Inflammatory macrophage (primary cell): ENCODE data around the gene TOLLIP.
A peak's percentile ranks its signal among the peaks of the same experiment; 100 is the strongest.

Source experiments
- DNase-seq, 2 donors: peaks; one replicate each; pipeline ENCODE4 v3.0.0-alpha.2; 2020 to 2022

Gene TOLLIP

DNA sequence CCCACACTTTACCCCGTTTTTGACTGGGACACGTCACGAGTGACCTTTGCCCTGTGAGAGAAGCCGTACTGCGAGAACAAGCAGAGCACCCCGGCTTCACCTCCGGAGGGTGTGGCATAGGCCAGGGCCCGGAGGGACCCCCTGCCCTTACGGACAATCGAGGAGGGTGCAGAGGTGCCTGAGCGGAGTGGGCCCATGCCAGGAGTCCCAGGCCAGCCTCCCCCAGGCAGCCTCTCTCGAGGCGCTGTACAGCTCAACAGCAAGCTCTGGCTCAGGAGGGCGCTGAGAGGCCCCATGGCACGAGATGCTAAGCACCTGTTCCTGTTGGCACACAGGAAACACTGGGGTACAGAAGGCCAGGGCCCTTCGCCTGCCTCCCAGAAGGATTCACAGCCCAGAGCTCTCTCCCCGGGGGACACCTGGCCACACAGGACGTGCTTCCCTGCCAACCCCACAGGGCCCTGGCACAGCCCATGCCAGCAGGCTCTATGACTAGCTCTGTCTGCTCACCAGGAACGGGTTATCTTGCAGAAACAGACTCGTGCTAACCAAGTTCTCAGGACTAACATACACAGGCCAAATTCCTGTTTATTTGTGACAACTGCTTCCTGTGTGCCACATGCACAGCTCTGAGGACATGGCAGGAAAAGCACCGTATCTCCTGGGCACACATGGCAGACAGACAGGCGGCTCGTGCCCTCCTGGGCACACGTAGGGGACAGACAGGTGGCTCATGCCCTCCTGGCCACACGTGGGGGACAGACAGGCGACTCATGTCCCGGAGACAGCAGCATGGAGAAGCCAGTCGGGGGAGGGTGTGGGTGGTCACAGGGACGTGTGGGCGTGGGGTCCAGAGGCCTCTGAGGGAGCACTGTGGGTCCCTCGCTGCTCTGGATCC lies 11.6 kb downstream of the TOLLIP start:
- no peak for DNase-seq

DNA sequence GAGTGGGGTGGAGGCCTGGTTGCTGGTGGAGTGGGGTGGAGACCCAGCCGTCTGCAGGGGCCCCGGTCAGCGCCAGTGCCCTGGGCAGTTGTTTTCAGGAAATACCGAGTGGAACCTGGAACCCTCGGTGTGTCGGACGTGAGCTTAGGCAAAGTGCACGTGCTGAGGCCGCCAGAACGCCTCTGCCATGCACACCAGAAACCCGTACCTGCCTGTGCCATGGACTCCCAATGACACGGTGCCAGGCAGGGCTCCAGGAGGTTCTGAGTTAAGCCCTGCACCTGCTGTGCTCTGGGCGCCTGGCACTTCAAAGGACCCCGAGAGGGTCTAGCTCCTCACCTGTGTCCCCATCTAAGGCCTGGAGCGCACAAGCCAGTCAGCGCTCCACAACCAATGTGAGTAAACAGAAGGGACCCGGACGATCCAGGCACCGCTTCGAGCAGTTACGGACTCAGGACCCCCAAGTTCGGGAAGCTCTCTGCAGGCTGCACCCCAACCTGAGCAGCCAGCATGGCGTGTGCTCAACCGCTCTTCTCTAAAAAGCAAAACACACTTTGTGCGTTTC lies 12.3 kb downstream of the TOLLIP start:
- DNase-seq = no peak

DNA sequence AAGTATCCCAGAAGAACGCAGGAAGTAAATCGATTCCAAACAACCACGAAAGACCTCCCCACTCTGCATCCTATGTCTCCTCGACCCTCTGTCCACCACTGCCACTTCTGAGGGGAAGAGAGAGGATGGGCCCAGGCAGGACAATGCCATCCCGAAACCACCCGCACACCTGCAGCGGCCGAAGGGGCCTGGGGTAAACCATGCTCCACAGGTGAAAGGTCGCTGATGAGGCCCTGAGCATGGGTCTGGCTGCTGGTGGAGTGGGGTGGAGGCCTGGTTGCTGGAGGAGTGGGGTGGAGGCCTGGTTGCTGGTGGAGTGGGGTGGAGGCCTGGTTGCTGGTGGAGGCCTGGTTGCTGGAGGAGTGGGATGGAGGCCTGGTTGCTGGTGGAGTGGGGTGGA lies 13.1 kb downstream of the TOLLIP start:
- no peak for DNase-seq

DNA sequence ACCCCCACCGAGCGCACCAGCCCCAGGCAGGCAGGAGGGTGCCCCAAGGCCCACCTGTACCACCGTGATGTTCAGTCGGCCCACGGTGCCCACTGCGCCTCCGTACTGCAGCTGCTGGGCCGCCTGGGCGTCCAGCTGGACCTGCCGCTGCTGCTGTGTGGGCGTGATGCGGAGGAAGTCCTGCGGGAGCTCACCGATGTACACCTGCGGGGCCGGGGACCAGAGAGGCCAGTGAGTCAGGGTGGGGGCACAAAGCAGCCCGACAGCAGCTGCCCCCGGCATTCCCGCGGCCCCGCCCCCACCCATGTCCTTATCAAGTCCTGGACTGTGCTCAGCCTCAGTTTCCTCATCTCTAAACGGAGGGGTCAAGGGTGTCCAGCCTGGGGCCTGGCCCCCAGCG lies 13.8 kb downstream of the TOLLIP start:
- no peak for DNase-seq

DNA sequence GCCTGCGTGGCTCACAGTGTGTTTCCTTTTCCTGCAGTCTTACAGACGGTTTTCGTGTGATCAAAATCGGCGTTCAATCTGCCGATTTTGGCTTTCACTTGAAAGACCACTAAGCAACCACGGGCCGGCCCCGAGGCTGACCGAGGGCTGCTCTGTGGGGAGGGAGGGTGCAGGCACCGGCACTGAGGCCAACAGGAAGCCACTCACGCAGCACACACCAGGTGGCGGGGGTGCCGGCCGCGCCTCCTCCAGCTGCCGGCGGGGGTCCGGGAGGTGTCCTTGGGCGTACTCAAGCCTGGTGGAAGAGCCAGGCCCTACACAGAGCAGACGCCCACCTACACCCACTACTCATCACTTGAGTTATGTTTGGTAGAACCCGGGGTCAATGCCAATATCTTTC lies 14.3 kb downstream of the TOLLIP start:
- no peak for DNase-seq

DNA sequence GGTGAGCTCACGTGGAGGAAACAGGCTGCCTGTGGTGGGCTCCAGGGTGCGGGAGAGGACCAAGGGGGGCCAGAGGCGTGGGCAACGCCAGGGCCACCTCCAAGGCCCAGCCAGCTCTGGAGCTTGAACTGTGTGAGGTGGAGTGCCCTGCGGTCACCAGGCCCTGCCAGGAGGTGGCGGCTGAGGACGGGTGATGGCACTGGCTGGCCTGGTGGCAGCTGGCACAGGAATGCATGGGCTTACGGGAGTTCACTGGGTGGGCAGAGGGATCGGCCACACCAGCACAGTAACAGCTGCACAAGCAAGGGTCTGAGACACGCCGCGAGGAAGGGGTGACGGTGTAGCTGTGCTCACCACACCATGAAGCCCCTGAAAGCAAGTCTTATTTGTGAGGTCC lies 15.8 kb downstream of the TOLLIP start:
- peak; percentile 17 to 21 for DNase-seq

DNA sequence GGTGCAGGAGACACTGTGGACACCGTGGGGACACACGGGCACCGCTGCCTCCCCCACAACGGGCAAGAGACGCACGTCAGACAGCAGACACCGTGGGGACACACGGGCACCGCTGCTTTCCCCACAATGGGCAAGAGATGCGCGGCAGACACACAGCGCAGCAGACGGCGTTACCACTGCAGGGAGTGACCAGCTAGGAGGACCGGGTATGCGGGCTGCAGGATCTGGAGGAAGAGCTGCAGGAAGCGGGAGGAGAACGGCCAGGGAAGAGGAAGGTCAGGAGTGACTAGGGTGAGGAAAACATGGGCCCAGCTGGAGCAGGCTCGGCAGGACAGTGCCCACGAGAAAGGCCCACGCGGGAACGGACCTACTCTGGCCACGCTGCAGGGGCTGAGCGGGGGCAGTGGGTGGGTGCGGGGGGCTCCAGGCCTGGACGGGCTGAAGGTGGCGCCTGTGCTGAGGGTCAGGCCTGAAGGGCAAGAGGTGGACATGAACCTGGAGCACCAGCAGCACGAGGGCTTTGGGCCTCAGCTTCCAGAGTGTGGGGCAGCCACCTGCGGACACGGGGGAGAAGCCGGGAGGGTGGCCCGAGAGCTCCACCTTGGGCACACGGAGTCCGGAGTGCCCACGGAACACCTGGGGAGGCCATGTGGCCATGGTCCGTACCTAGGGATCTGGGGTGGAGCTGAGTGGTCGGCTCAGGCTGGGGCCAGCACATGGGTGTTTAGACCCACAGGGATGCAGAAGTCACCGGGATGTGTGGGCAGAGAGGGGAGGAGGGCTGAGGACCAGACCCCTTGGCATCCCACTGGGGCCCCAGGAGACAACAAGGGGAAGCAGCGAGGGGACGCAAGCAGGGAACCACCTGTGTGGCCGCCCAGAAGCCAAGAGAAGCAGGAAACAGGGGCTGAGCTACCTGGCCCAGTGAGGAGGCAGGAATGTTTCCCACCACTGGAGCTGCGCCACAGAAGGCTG lies 16.5 kb downstream of the TOLLIP start:
- DNase-seq = no peak

DNA sequence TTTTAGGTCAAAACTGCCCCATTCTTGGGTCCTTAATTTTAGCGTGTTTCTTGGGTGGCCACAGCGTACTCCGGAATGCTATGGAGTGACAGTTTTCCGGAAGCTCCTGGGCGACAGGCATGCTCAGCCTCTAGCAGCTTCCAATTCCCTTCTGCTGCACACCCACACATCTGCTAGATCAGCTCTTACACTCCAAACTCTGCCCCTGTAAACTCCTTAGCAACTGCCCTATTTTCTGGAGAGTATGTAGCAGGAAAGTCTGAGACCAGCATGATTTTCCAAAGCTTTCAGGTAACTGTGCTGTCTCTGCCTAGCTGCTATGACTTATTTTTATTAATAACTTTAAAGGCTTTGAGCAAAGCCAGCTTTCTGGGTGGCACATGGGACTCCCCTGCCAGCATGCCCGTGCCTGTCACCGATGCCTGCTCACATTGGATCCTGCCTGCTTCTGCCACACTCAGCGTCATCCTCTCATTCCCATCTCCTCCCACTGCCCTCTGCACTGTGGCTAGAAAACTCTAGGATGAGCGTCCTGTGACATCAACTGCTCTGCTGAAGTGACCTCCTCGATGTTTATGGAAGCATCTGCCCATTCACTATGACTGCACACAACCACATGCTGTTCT lies 17.3 kb downstream of the TOLLIP start:
- DNase-seq = no peak

DNA sequence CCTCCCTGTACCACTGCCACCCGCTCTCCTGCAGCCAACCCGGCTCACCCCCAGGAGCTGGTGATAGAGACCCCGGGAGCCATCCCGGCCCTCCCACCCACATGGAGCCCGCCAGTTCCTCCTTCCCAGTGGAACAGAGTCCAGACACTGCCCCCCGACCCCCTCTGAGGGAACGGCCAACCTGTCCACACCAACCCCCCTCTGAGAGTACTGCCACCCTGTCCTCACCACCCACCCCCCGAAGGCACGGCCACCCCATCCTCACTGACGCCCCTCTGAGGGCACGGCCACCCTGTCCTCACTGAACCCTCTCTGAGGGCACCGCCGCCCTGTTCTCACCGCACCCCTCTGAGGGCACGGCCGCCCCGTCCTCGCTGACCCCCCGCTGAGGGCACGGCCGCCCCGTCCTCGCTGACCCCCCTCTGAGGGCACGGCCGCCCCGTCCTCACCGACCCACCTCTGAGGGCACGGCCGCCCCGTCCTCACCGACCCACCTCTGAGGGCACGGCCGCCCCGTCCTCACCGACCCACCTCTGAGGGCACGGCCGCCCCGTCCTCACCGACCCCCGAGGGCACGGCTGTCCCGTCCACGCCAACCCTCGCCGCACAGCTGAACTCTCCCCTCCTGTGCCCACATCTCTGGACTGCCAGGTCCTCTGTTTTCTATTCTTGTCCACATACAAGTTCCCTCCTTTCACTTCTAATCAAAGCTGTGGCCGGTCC lies 18.0 kb downstream of the TOLLIP start:
- DNase-seq = no peak

DNA sequence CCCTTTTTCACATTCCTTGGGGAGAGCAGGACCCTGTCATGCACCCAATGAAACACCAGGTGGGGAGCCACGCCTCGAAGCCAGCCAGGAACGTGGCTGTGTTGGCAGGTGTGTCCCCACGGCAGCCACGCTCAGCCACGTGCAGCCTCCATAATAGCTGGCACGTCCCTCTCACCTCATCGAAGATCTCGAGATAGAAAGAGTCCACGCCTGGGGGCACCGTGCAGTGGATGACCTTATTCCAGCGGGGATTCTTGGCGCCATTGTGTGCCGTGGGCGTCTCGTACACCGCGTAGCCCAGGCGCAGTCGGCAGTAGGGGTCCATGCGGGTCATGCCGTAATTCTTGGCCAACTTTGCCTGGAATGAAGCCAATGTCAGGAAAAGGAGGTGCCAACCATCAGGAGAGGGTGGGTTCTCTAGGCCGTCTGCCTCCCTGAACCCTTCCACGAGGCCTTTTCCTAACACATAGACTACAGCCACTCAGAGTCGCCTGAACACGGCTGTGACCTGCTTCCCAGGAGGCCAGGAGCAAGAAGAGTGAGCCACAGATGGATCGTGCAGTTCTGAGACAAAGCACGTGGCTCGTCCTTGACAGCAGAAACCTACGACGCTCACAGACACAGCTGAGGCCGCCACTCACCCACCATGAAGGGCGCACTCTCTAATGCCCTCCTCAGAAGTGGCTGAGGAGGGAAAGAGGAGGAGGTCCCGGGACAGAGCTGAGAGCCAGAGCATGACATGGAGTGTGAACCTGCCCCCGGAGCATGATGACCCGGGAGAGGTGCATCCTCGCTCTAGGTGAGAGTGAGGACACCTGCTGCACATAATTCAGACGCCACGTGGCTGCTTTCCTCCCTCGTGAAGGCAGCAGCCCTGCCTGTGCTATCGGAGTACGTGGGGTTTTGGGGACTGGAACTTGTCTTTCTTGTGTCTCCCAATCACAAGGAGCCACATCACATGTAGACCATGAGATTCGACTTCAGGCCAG lies 19.1 kb downstream of the TOLLIP start:
- DNase-seq = no peak

DNA sequence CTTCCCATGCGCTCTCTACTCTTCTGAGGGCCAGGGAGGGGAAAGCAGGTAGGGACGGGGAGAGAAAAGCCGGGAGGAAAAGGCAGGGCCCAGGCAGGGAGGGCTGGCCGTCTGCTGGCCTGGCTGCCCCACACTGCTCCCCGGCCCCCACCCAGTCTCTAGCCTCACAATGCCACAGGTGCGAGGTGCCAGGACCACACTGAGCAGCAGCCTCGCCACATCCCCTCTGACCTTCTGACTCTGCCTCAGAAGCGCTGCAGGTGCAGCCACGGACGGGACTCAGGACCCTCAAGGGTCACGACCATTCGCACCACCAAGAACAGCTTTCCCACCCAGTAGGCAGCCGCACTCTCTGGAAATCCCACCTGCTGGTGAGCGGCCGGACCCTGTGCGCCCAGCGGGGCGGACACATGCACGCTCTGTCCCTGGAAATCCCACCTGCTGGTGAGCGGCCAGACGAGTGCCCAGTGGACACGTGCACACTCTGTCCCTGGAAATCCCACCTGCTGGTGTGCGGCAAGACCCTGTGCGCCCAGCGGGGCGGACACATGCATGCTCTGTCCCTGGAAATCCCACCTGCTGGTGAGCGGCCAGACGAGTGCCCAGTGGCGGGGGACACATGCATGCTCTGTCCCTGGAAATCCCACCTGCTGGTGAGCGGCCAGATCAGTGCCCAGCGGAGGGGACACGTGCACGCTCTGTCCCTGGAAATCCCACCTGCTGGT lies 20.1 kb downstream of the TOLLIP start:
- no peak for DNase-seq

DNA sequence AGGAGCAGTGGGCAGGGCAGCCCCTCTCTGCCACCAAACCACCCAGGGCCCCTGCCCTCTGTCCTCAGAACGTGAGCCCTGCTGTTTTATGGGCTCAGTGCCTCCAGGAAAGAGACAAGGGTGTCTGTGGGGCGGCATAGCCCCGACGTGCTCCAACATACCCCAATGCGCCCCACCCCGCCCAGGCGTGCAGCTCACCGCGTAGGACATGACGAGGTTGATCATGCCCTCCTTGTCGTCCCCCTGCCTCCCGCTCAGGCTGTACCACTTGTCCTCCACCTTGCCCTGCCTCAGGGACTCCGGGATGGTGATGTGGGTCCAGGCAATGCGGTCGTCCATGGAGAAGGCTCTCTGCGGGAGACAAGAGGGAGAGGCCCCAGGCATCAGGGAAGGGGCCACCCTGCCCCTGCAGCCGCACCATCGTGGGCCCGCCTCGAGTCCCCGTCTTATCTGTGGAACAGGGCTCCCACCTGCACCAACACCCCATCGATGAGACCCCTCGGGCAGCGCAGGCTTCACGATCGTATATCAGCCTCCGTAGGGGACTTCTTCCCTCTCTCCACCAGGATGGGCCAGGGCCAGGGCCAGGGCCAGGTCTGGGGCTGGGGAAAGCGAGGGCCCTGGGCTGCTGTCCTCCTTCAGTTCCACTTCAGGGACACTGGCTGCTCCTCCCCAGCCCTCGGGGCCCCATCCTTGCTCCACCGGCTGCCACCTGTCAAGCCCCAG lies 20.8 kb downstream of the TOLLIP start:
- no peak for DNase-seq

DNA sequence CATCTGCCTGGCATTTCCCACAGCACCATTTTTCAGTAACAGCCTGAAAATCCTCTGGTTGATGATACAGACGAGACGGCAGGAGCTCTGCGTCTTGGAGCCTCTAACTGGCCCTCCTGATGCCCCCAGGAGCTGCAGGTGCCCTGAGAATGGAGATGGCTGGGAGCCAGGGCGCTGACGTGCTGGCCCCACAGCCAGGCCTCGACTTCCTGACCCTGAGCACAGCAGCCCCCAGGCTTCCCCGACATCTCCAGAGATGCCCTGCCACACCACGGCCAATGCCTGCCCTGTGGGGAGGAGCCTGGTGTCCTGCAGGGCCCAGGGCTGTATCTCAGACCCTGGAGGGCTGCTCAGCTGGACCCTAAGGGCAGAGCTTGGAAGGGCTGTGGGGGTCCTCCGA lies 21.5 kb downstream of the TOLLIP start:
- DNase-seq = no peak

DNA sequence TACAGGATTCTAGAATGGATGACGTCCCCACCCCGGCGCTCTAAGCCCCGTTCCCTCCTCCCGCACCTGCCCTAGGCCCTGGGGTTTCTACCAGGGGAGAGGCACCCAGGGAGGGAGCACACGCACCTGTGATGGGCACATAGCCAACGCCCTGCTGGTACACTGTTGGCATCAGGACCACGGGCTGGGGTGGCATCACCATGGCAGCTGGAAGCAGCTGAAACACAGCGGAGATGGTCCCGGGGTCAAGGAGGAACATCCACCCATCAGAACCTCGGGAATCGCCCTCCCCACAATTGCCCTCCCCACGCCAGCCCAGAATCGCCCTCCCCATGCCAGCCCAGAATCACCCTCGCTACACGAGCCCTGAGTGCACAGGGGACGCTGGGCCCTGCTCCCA lies 23.6 kb downstream of the TOLLIP start:
- DNase-seq = no peak

DNA sequence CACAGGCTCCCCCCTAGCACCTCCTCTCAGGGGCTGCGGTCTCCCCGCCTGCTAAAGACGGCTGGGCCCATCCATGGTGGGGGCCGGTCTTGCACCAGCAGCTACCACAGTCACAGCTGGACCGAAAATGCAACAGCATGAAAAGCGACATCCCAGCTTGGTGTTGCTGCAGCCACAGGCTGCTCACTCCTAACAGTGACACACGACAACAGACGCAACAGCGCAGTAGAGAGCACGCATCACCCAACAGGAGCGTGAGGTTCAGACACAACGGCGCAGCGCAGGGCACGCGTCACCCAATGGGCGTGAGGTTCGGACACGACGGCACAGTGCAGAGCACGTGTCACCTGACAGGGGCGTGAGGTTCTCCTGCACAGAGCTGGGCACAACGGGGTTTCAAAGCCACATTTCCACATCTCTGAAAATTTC lies 24.1 kb downstream of the TOLLIP start:
- no peak for DNase-seq

DNA sequence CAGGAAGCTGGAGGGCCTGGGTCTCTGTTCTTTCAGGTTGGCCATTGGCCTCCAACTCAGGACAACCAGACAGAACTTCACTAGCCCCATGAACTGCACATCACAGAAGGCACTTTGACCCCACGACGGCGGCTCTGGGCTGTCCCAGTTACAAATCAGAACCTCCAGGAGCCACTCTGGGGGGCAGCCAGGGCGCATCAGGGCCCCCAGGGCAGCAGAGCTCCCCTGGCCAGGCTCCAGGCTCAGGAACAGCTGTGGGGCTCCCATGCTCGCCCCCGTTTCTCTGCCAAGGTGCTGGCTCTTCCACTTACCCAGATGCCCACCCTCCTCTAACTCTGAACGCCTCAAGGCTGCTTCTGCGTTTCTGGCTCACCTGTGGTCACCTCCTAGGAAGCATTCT lies 25.5 kb downstream of the TOLLIP start:
- DNase-seq = no peak

DNA sequence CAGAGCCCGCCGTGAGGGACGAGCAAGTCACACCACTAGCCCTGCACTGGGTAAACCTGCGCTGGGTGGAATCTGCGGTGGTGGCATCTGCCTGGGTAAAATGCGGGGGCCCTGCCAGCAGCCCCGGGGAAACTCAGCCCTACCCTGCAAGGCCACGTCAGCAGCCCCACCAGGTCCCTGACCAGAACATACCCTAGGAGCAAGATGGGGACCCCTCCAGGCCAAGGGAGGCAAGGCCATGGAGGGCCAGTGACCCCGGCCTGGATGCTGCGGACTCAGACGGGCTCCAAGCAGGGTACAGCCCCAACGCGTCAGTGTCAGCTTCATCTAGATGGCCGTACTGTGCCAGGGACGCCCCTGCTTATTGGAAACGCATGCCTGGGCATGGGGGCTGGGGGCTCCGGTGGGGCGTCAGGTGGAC lies 26.3 kb downstream of the TOLLIP start:
- DNase-seq = no peak

DNA sequence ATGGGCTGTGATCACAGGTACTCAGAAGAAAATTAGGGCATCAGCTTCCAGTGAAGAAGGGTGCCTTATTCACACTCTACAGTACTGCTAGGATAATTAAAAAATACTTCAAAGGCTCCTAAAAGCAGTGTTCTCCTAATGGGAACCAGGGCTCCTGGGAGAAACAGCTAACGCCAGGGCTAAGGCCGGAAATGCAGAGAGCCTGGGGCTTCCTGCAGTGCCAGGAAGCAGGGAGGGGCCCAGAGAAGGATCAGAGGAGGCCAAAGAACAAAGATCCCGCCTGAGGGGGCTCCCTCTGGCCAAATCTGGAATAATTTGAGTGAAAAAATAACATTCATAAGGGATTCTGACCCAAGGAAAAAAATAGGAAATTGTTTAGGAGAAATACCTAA lies 27.5 kb downstream of the TOLLIP start:
- DNase-seq = no peak

DNA sequence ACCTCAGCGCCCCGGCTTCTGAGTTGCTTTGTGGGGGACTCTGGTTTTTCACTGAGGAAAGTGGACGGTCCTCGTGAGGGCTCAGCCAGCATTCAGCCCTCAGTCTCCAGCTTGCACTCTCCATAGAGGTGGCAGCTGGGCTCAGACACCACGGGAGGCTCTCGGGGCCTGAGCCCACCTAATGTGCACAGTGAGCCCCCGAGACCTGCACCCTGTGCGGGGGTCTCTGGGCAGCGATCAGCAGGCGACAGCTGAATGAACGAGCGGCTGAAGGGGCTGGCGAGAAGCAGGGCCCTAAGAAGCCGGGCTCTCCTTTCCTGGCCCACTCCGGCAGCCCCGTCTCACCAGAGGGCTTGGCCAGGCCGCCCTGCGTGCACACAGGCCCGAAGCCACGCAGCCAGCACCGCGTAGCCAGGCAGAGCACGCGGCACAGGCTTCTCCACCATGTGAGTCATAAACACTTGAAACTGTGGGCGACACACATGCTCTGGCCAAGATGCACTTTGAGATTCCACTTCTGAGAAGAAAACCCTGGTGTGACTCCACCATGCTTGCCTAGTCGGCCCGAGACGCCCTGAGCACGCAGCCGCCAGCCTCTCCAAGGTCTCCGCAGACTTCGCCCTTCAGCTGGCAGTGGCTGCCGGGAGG lies 28.0 kb downstream of the TOLLIP start:
- no peak for DNase-seq
